SKM-1 treated with dmso at 0.1 percent for 144 hours (cell line): Measurements from ENCODE around the gene RHBDL2.
"Not testable (repeated sequence)": the region's sequence is repeated elsewhere in the genome, so short reads cannot be mapped to it uniquely, and the experiment has no call there.

Experiments used
- DNase-seq: peaks from one replicate; lab custom pipeline; 2025; ENCODE audit not compliant: unreplicated experiment; lab: John Stamatoyannopoulos, UW

RHBDL2 gene

DNA sequence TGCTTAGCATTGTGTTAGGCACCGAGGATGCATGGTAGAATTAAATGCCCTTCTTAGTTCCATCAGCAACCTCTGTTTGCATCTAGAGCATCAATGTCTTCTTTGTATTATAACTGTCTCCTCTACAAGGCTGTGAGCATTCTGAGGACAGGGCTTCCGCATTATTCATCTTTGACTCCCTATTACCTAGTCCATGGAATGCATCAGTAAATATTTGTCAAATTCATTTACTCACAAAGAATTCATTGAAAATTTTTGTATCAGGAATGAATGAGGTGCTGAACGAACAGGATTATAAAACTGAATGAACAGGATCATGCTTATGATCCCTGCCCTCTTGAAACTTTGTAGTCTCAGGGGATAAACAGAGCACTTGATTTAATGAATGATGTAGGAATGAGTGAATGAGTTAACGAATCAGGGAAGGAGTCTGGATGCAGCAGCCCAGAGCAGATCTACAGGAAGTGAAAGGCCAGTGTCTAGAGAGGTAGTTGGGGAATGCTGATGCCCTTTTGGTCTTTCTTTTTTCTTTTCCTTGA, 2.8 kb downstream of the RHBDL2 start:
- DNase-seq, result no peak

DNA sequence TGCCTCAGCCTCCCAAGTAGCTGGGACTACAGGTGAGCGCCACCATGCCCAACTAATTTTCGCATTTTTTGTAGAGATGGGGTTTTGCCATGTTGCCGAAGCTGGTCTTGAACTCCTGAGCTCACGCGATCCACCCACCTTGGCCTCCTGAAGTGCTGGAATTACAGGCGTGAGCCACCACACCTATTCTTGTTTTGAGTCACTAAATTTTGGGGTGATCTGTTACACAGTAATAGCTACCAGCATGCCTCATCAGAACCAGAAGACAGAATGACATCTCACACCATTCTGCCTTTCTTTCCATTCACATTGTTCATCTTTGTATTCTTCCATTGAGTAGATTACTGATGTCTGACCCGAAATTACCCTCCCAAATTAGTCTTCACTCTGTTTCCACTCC, 9.1 kb downstream of the RHBDL2 start:
- DNase-seq, result no peak

DNA sequence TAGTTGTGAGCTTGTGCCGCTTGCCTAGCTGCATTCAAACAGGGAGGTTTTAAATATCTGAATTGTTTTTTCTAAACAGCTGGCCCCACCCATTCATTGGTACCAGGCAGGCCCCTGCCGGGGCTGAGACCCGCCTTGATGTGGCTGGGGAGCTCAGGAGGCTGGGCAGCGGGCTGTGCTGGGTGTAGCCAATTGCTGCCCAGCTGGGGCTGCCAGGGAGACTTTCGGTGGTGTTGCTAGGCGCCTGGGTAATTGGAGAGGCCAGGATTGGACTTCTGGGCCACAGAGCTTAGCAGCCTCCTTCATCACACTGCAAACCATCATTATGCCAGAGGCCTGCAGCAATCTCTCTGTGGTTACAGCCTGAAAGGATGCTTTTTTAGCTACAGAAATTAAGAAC, 12.2 kb downstream of the RHBDL2 start:
- no peak for DNase-seq

DNA sequence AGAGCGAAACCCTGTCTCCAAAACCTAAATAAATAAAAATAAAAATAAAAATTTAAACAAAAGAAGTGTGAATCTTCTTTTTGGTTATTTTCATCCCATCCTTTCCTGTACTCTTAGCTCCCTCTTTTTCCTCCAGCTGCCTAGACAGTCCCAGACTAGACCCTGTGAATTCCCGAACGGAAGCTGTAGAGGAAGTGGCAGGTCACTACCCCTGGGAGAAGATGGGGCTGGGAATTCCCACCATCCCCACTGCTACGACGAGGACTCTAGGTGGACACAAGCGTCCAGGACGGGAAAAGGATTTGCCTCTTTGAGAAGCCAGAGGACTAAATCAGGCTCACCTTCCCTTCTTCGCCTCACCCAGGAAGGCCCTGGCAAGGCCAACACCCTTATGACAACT, 12.6 kb downstream of the RHBDL2 start:
- DNase-seq, result no peak

DNA sequence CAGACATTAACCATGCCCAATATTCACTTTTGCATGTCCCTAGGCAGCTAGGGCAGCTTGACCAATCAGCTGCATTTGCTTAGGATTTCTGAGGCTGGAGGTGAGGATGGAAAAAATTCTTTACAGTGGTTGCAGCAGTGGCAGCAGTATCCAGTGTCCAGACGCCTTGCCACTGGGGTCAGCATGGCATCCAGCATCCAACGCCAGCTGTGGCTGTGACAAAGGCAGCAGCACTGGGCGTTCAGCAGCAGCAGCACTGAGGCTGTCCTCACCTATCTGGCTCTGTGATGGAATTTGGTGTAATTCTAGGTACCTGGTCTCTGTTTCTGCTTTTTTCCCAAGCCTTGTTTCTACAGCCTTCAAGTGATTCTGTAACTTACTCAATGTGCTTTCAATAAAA, 15.5 kb downstream of the RHBDL2 start:
- DNase-seq, result no peak

DNA sequence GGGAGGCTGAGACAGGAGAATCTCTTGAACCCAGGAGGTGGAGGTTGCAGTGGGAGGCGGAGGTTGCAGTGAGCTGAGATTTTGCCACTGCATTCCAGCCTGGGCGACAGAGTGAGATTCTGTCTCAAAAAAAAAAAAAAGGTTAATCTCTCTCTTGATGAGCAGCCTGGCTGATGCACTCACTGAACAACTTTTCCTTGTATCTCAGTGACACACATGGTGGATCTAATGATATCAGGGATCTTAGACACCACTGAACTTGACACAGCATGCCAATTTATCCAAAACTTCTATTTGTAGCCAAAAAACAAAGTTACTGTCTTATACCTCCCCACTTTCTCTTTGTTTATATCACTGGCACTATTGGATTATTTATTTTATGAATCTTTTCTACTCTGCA, 16.2 kb downstream of the RHBDL2 start:
- DNase-seq, result no peak

DNA sequence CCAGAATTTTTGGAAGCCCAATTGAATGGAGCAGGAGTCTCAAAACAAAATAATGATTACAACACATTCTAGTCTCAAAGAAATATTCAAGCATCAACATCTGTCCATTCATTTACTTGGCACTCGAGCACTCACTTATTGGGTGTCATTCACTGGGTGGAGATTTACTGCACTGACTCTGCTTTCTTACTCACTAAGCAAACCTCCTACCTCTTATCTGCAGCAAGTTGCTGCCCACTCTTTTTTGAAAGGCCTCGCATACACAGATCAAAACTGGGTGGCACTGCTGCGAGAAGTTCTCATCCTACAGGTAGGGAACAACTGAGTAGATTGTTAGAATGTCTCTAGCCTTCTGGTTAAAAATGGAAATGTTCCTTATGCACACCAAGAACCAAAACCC, 18.0 kb downstream of the RHBDL2 start:
- no peak for DNase-seq

DNA sequence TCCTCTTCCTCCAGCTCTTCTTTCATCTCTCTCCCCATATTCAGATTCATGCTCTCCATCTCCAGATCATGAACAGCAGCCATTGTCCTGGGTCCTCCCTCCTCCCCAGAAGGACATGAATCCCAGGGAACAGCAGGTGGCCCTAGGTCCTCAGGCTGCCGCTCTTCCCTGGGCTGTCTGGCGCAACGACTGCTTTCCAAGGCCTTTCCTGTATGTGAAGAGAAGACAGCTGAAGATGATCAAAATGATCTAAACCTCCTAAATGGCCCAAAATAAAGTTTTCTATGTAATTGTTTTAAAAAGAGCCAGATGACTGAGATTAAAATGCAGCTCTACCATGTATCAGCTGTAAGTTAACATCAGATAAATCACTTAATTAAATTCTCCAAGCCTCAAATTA, 22.5 kb downstream of the RHBDL2 start:
- no peak for DNase-seq

DNA sequence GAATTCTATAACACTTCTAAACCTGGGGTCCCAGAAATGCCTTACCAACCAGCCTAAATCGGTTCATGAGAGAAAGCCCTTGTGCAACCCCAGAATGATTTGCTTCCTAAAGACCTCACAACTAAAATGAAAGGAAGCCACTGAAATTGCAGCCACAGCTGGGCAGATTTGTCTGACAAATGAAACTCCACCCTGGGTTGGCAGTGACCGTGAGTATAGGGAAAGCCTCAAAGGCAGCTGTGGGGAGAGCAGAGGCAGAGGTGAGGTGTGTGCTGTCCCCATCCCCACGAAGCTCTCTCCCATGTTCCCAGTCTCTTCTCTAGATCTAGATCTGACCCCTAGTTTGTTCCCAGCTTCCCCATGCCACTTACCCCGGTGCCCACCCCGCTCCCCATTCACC, 23.1 kb downstream of the RHBDL2 start:
- DNase-seq, result no peak

DNA sequence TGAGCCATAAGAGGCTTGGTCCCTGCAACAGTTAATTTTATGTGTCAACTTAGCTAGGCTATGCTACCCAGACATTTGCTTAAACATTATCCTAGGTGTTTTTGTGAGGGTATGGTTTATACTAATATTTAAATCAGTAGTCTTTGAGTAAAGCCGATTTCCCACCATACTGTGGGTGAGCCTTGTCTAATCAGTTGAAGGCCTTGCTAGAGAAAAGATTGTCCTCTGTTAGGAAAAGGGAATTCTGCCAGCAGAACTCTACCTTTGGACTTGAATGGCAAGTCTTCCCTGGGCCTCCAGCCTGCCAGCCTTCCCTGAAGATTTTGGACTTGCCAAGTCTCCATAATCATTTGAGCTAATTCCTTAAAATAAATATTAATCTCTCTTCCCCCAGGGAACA, 23.9 kb downstream of the RHBDL2 start:
- no peak for DNase-seq

DNA sequence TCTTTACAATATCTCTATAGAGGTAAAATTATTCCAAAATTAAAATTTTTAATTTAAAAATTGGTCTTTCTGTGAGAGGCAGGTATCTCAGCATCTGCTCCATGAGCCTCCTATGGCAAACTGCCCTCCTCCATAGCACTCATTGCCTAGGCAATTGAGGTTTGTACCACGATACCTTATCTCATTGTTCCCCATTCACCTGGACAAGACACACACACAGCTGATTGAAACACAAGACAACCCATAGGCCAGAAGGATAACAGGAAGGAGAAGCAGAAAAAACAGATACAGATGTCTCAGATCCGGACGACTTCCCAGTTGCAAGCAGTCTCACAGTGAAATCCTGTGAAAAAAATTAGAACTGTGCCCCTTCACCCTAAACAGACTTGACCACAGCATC, 24.3 kb downstream of the RHBDL2 start:
- no peak for DNase-seq

DNA sequence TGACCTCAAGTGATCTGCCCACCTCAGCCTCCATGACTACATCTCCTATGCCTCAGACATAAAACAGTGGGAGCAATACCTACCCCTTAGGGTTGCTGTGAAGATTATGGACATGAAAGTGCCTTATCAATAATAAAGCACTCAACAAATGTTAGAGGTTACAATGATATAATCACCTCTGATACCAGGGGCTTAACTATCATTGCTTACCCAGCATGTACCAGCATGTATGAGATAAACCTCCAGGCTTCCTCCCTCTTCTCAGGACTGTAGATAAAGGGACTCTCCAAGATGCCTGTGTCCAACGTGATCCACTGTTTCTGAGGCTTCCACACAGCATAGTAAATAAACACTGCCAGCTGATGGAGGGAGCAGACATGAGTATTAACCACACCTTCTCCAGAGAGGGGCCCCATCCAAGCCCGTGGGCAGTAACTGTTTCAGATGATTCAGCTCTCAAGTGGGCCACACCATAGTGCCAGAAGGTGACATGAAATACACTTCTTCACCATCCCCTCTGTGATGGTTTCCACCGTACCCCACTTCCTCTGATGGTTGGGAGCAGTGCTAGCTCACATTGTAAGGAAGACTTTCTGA, 26.2 kb downstream of the RHBDL2 start:
- no peak for DNase-seq

DNA sequence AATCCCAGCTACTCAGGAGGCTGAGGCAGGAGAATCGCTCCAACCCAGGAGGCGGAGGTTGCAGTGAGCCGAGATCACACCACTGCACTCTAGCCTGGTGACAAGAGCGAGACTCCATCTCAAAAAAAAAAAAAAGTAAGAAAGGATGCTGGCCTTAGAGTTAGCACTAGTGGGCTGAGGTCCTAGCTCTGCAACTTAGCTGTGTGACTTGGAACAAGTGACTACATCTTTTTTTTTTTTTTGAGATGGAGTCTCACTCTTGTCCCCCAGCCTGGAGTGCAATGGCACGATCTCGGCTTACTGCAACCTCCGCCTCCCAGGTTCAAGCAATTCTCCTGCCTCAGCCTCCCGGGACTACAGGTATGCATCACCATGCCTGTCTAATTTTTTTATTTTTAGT, 26.7 kb downstream of the RHBDL2 start:
- not testable (repeated sequence) for DNase-seq

DNA sequence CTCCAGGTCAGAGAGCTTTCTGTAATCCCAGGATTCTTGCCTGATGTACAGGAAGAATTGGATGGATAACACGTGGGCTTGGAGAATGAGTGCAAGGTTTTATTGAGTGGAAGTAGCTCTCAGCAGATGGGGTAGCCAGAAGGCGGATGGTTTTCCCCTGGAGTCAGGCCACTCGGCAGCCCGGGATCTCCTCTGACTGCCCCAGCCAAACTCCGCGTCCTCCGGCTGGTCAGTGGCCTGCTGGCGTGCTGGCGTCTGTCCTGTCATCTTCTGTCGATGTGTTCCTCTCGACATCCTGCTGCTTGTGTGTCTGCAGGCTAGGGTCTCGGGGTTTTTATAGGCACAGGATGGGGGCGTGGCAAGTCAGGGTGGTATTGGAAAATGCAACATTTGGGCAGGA, 32.8 kb downstream of the RHBDL2 start:
- DNase-seq, result no peak

DNA sequence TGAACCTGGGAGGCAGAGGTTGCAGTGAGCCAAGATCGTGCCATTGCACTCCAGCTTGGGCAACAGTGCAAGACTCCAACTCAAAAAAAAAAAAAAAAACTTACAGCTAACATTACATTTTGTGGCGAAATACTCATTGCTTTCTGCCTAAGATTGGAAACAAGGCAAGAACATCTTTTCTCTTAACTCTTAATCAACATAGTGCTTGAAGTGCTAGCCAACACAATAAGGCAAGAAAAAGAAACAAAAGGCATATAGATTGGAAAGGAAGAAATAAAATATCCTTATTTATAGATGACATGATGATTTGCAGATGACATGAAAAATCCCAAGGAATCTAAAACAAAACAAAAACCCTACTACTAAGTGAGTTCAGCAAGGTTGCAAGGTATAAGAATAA, 35.6 kb downstream of the RHBDL2 start:
- DNase-seq, result no peak

DNA sequence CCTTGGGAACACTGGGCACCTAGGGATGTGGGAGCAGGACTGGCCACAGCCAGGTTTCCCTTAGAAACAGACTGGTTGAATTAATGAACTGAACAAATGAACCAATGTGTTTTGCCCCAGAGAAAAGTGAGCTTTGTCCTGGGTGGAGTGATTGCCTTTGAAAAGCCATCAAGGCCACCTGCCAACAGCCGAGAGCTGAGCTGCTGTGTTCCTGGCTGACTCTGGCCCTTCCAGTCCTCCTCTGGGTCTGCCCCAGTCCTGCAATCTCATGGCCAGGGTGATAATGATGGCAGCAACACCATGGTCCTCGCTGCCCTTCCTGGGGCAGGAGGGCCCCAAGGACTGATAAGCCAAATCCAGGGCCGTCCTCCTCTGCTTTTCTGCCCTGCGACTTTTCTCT, 42.1 kb downstream of the RHBDL2 start:
- no peak for DNase-seq

DNA sequence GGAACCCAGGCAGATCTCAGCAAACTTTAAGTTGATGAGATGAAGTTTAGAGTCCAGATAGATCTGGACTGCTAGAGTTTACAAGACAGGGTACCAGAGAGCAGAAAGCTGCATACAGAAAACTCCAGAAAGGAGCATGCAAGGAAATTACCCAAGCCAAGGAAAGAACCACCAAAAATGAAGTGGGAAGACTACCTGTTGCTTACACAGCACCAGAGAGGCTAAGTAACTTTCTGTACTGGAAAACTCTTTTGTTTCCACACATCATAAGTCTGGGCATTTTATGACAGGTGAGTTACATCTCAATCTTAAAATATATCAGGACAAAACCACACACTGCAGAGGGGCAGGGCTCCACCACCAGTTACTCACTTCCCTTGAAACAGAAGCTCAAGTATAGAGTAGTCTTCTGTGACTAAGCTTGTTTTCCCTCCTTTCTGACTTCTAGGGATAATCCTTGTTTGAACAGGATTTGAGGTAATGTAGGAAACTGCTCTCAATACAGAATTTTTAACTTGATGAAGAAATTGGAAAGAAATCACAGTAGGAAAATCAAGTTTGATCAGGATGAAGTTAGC, 42.9 kb downstream of the RHBDL2 start:
- DNase-seq, result no peak

DNA sequence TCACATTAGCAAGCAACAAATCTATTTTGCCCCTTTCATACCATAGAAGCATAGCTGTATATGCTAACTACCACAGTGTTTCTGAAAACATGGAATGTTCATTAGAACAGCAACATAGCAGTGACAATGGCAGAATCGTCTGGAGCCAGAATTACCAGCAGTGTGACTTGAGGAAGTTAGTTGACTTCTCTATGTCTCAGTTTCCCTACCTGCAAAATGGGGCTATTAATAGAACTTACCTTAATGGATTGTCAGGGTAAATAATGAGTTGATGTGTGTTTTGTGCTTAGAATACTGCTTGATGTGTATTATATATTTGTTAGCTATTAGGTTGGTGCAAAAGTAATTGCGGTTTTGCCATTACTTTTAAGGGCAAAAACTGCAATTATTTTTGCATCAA, 45.5 kb downstream of the RHBDL2 start:
- no peak for DNase-seq

DNA sequence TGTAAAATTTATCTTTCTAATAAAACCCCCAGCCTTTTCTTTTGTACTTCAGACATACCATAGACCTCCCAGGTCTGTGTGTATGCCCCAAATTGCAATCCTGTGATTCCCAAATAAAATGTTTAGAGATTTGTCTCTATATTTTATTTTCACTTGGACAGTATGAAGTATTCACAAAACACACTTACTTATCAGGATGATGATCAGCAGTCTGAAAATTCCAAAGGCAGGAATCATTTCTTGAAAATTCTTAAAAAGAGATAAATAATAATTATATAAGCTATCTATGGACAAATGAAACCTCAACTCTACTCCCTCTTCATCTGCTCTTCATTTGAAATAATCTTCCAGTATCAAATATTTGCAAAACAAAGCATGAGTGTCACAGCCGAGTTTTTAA, 48.7 kb downstream of the RHBDL2 start:
- no peak for DNase-seq

DNA sequence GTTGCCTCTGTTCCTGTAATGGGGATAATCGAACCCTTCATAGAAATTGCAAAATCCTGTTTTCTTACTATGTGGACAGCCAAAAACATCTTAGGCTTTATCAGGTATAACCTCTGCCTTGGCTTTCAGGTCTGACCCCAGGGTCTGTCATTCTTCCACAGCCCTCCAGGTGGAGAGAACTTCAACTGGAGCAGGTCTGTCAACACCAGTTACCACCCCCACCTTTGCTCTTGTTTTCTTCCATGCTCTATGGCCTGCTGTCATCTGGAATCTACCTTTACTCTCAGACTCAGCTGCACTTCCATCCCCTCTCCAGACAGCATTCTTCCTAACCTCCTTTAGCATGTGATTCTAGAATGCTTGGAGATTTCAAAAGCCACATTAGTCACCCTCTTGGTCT, 49.9 kb downstream of the RHBDL2 start:
- DNase-seq, result no peak

DNA sequence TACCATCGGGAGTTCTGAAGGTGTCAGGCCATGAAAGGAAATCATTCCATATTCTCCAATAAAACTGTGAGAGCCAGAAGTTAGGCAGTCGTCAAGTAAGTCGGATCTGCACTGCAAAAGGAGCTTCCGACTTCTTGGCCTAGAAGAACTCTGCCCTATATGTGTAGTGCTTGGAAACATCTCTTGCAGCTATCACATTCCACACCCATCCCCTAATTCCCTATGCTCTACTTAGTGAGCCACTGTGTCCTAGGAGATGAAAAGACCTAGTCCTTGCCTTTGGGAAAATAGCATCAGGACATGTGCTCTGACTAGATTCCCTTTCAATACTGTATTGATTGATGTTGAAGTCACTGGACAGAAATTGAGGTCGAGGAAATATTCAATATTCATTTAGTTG, 52.0 kb downstream of the RHBDL2 start:
- DNase-seq, result no peak

DNA sequence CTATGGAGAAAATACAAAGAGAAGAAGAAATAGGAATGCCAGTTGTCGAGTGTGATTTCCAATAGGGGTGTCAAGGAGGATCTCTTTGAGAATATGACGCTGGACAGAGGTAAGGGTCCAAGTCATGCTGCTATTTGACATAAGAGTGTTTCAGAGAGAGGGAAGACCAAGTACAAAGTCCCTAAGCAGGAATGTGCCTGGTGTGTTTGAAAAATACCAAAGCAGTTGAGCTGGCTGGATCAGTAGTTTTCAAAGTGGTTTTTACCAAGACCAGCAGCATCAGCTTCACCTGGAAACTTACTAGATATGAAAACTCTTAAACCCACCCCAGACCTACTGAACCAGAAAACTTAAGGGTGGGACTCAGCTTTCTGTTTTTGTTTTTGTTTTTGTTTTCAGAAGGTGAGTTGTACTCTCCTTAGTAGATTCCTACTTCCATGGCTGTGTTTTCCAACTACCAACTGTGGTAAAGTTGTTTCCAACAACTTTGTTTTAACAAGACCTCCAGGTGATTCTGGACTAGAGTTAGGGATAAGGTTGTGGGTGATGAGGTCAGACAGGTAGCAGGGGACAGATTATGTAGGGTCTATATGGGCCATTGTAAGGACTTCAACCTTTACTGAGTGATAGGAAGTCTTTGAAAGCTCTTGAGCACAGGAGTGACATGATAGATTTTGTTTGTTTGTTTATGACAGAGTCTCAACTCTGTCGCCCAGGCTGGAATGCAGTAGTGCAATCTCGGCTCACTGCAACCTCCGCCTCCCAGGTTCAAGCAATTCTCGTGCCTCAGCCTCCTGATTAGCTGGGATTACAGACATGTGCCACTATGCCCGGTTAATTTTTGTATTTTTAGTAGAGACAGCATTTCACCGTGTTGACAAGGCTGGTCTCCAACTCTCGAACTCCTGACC, 53.0 kb downstream of the RHBDL2 start:
- DNase-seq, result no peak
